ENCODE measurements around the gene CLIC1.

Gene CLIC1

GRCh38 chr6:31737991-31738979 lies 2.0 kb upstream of the CLIC1 start:
- DNase-seq (ENCODE audit: low spot score), result peak; percentile 60

GRCh38 chr6:31737315-31737990 lies 1.1 kb upstream of the CLIC1 start:
- peak; percentile 20 for DNase-seq (ENCODE audit: low spot score)

- DNase-seq (ENCODE audit: low spot score), result no peak
Measured at GRCh38 chr6:31736768-31737314, 511 bp upstream of the CLIC1 start.

- DNase-seq (ENCODE audit: low spot score), result no peak
Measured at GRCh38 chr6:31734821-31735406, 1.4 kb downstream of the CLIC1 start.

- no peak for DNase-seq (ENCODE audit: low spot score)
Measured at GRCh38 chr6:31734247-31734820, 2.0 kb downstream of the CLIC1 start.

GRCh38 chr6:31733734-31734133 lies 2.6 kb downstream of the CLIC1 start:
- DNase-seq (ENCODE audit: low spot score), result no peak

GRCh38 chr6:31732029-31732428 lies 4.3 kb downstream of the CLIC1 start:
- no peak for DNase-seq (ENCODE audit: low spot score)

- DNase-seq (ENCODE audit: low spot score), result no peak
Measured at GRCh38 chr6:31730631-31731086, 5.7 kb downstream of the CLIC1 start.

- peak; percentile 79 for DNase-seq (ENCODE audit: low spot score)
Measured at GRCh38 chr6:31729979-31730630, 6.2 kb downstream of the CLIC1 start.

- DNase-seq (ENCODE audit: low spot score), result peak; percentile 80
Measured at GRCh38 chr6:31729515-31729978, 6.8 kb downstream of the CLIC1 start.

- DNase-seq (ENCODE audit: low spot score), result no peak
Measured at GRCh38 chr6:31728767-31729514, 7.4 kb downstream of the CLIC1 start, which contains the start of gene DDAH2. Gene DDAH2 (minus strand): TSS chr6:31729299. CDS start chr6:31729161, 138 bp downstream.

GRCh38 chr6:31727717-31728671 lies 8.3 kb downstream of the CLIC1 start:
- DNase-seq (ENCODE audit: low spot score), result no peak

- peak; percentile 42 for DNase-seq (ENCODE audit: low spot score)
Measured at GRCh38 chr6:31727034-31727716, 9.2 kb downstream of the CLIC1 start.

GRCh38 chr6:31725502-31726350 lies 10.6 kb downstream of the CLIC1 start:
- DNase-seq (ENCODE audit: low spot score), result no peak

GRCh38 chr6:31723980-31724691 lies 12.2 kb downstream of the CLIC1 start:
- no peak for DNase-seq (ENCODE audit: low spot score)

- no peak for DNase-seq (ENCODE audit: low spot score)
Measured at GRCh38 chr6:31723245-31723979, 12.9 kb downstream of the CLIC1 start, which contains the start of gene MPIG6B. Gene MPIG6B (plus strand): TSS chr6:31723373. CDS start chr6:31723384, 11 bp downstream.

Measured in globus pallidus (tissue), 1 donor.